GM13976 (cell line): ENCODE measurements around the gene SHH.

Source experiments
- DNase-seq: peaks from one replicate; pipeline ENCODE4 v3.0.0; 2012; ENCODE audit warnings: low spot score
- in situ Hi-C: fragments of 300-500 bp; cut with MboI; formaldehyde crosslinking; loops from one replicate; pipeline ENCODE4 v1.12.0; 2022; ENCODE audit warnings: low sequenced_read_pairs, mixed read lengths, inconsistent platforms; ENCODE audit not compliant: unreplicated experiment
- TF ChIP-seq, protein P1 (sequence below): IDR thresholded peaks from 2 replicates; pipeline ENCODE4 v1.5.1; 2012; ENCODE audit warnings: borderline replicate concordance, mild to moderate bottlenecking; ENCODE audit not compliant: insufficient read depth; ENCODE audit errors: extremely low read depth, missing control alignments, control extremely low read depth

The SHH gene

DNA sequence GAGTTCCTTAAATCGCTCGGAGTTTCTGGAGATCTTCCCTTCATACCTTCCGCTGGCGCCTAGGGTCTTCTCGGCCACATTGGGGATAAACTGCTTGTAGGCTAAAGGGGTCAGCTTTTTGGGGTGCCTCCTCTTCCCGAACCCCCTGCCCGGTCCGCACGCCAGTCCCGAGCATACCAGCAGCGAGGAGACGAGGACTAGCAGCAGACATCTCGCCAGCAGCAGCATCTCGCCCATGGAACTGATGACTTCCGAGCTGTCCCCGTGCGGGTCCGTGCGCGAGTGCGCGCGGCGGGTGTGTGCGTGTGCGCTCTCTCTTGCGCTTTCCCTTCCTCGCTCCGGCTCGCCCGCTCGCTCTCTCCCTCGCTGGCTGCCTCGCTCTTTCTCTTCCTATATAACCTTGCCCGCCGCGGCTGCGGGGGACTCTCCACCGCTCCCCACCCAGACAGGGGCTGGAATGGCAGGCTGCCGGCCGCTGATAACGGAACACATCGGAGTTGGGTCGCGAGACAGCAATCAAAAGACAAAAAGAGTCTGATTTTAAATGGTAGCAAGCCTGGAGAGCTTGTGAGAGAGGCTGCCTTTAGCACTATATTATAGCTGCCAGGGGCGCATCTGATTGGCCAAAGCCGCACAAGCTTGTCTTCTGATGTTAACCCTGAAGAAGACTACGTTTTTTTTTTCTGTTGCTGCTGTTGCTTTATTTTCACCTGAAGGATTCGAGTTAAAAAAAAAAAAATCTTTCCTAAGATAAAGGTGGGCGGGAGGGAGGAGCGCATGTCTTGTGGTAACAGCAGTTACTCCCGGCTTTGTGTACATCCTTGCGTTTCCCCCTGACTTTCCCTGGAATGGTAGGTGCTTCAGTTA, at the start of gene SHH:
SHH (minus strand) TSS at position 569 of the 867 bp plus-strand sequence; CDS start at position 228, 341 bp downstream.
- DNase-seq: no peak
- in situ Hi-C loops: loop anchor here (10.0 to 25.0 kb wide), 2 partner anchors 663 to 1000 kb away; no protein-coding TSS in a partner anchor
- TF ChIP-seq, protein P1, sequence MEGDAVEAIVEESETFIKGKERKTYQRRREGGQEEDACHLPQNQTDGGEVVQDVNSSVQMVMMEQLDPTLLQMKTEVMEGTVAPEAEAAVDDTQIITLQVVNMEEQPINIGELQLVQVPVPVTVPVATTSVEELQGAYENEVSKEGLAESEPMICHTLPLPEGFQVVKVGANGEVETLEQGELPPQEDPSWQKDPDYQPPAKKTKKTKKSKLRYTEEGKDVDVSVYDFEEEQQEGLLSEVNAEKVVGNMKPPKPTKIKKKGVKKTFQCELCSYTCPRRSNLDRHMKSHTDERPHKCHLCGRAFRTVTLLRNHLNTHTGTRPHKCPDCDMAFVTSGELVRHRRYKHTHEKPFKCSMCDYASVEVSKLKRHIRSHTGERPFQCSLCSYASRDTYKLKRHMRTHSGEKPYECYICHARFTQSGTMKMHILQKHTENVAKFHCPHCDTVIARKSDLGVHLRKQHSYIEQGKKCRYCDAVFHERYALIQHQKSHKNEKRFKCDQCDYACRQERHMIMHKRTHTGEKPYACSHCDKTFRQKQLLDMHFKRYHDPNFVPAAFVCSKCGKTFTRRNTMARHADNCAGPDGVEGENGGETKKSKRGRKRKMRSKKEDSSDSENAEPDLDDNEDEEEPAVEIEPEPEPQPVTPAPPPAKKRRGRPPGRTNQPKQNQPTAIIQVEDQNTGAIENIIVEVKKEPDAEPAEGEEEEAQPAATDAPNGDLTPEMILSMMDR: no peak

DNA sequence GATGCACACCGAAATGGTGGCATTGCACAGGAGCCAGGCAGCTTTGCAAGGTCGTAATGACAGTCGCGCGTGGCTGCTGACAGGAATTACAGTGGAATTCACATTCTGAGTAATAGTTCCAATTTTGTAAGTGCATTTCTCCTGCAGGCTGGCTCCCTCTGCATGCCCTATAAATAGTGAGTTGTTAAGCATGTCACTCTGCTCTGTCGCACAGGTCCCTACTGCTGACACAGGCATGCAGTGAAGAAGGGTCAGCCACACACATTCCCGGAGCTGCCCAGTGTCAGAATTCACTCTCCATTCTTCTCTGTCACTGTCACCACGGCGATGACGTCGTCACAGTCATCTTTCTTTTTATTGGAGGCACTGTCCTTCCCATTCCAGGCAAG, 49.2 kb upstream of the SHH start:
- in situ Hi-C loops: no loop called here
- TF ChIP-seq, protein P1: no peak
- DNase-seq: no peak

DNA sequence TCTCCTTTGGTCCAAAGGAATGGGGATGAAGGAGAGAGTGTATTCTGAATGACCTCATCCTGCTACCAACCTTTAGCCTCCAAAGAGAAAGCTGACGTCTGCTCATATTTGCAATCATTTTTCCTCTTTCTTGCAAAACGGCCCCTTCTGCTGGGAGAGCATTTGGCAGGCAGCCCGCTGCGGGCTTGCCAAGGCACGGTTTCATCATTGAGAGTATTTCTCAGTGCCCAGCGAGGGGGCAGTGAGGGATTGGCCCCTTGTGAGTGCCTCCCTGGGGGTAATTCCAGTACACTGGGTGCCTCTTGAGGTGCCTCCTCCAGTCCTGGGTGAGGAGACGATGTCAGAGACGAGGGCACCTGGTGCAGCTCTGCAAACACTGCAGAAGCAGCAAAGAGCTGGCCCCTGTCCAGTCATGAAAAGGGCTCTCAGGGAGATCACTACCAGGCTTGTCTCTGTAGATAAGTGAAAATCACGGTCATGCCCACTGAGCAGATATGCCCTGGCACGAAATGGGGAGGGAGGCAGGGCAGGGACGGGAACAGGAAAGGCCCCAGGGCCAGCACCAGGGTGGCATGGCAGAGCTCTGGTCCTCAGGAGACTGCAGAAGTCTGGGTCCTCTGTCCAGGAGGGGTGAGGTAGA, 48.7 kb upstream of the SHH start:
- TF ChIP-seq, protein P1: no peak
- no peak for DNase-seq
- in situ Hi-C loops: no loop called here

DNA sequence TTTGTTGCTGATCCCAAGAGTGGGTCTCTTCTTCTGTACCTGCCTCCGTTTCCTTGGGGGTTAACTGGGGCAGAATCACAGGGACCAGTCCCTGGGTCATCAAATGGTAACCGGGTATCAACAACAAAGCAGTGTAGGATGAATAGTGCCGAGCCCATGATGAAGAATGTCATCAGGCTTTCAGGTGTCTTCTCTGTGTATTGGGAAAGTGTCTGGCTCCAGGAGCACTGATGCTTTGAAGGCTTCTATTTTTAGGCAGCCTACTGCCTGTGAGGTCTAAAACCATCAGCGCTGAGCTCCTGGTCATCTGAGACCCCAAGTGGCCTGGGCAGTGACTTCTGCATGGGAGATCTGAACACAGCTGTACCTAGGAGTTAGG, 48.2 kb upstream of the SHH start:
- no peak for DNase-seq
- in situ Hi-C loops: no loop called here
- TF ChIP-seq, protein P1: no peak

DNA sequence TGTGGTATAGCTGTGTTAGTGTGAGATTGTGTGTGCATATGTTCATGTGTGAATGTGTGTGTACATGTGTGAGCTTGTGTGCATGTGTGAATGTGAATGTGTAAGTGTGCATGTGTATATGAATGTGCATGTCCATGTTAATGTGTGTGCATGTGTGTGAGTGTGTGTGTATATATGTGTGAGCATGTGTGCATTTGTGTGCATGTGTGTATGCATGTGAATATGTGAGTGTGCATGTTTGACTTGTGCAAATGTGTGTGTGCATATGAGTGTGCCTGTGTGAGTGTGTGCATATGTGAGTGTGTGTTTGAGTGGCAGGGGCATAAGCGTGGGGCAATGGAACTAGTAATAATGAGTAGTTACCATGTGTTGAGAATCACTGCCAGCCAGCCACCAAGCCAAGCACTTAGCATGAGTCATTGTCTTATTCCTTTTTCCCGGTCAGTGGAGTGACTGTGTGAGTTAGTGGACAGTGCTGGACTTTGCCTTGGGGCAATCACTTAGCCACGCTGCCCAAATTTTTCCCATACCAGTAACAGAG, 46.3 kb upstream of the SHH start:
- TF ChIP-seq, protein P1: no peak
- no peak for DNase-seq
- in situ Hi-C loops: no loop called here

DNA sequence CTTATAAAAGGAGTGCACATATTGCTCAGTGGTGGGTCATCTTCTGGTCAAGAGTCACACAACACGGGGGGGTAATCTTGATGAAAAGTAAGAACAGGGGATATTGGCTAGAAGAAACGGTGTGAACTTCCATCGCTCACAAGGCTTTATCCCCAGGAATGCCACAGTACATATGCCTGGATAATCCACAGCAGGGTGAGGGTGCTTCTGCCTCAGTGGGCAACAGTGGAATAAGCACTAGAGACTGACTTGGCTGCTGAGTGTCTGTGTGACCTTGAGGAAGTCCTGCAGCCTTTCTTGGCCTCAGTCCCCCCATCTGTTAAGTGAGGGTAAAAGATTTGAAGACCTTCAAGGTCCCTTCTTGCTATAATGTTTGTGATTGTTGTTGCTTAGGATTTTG, 44.9 kb upstream of the SHH start:
- TF ChIP-seq, protein P1: no peak
- in situ Hi-C loops: no loop called here
- no peak for DNase-seq
